Panc1 (cell line): ENCODE data around the gene SH3PXD2A.

Experiments used
- CTCF ChIP-seq: fragments of 450-650 bp; IDR thresholded peaks from 2 replicates; pipeline ENCODE4 v1.5.1; 2017; ENCODE audit warnings: mild to moderate bottlenecking
- POLR2AphosphoS5 ChIP-seq: IDR thresholded peaks from 2 replicates; pipeline ENCODE4 v1.6.1; 2012; ENCODE audit warnings: mild to moderate bottlenecking, low read depth, low read length, moderate library complexity

GRCh38 chr10:103868200-103868599 is 12.8 kb upstream of the SH3PXD2A start:
- TF ChIP-seq CTCF: no peak
- no peak for TF ChIP-seq POLR2AphosphoS5
